ENCODE measurements around the gene CCT6A. TPM values are rescaled to one million over a fixed set of nuclear protein-coding genes. Genes with fewer than 3 reads are reported as not detected.

Gene CCT6A
- polyA plus RNA-seq, 1 donor from 2014 or later, result 275 TPM

GRCh38 chr7:56074371-56074791, 22.8 kb downstream of the CCT6A start:
- Histone ChIP-seq H3K4me3 (ENCODE audit: low read length) (no peak overlapping the region), H2AFZ (ENCODE audit: low read depth, low read length) (no peak overlapping the region), H4K20me1 (ENCODE audit: insufficient read depth) (no peaks in the 10 kb centered on the region), H3K36me3 (ENCODE audit: insufficient read depth, low read length) (no peaks in the 10 kb centered on the region), H3K79me2 (replicated peaks; ENCODE audit: insufficient read depth, low read length) (no peaks in the 10 kb centered on the region), H3K27me3 (ENCODE audit: insufficient read depth, low read depth, low read length) (no peaks in the 10 kb centered on the region), H3F3A (ENCODE audit: insufficient read depth, low read length, poor library complexity, severe bottlenecking) (no peaks in the 10 kb centered on the region), H3K27ac (ENCODE audit: low read length) (no peak overlapping the region), H3K9ac (ENCODE audit: low read length) (no peak overlapping the region), H3K9me2 (ENCODE audit: insufficient read depth, low read length) (no peaks in the 10 kb centered on the region), H3K9me3 (ENCODE audit: low read length) (no peaks in the 10 kb centered on the region), H3K4me2 (ENCODE audit: low read length) (no peak overlapping the region)
- TF ChIP-seq EZH2 (IDR thresholded peaks at IDR 0.05; ENCODE audit: borderline replicate concordance, insufficient read depth, low read length, poor library complexity, severe bottlenecking) (no peak), CTCF (IDR thresholded peaks at IDR 0.05; ENCODE audit: poor library complexity, severe bottlenecking) (peak; percentile 81), SMC3 (conservative IDR thresholded peaks at IDR 0.05; ENCODE audit: poor library complexity) (peak; percentile 80), RAD21 (conservative IDR thresholded peaks at IDR 0.05) (peak; percentile 73), POLR2AphosphoS5 (IDR thresholded peaks at IDR 0.05) (no peak)

- Histone ChIP-seq H3K4me2 (ENCODE audit: low read length) (no peak overlapping the region), H3K4me3 (ENCODE audit: low read length) (no peak overlapping the region), H3K36me3 (ENCODE audit: insufficient read depth, low read length) (no peaks in the 10 kb centered on the region), H2AFZ (ENCODE audit: low read depth, low read length) (no peak overlapping the region), H3K27me3 (ENCODE audit: insufficient read depth, low read depth, low read length) (no peaks in the 10 kb centered on the region), H3K27ac (ENCODE audit: low read length) (no peak overlapping the region), H3F3A (ENCODE audit: insufficient read depth, low read length, poor library complexity, severe bottlenecking) (no peaks in the 10 kb centered on the region), H3K9ac (ENCODE audit: low read length) (no peak overlapping the region), H3K9me2 (ENCODE audit: insufficient read depth, low read length) (no peaks in the 10 kb centered on the region), H3K79me2 (replicated peaks; ENCODE audit: insufficient read depth, low read length) (no peaks in the 10 kb centered on the region), H3K9me3 (ENCODE audit: low read length) (no peaks in the 10 kb centered on the region), H4K20me1 (ENCODE audit: insufficient read depth) (no peaks in the 10 kb centered on the region)
- TF ChIP-seq MXI1 (conservative IDR thresholded peaks at IDR 0.05; ENCODE audit: poor library complexity, severe bottlenecking) (no peak), RAD21 (conservative IDR thresholded peaks at IDR 0.05) (no peak), POLR2AphosphoS5 (IDR thresholded peaks at IDR 0.05) (no peak), EZH2 (IDR thresholded peaks at IDR 0.05; ENCODE audit: borderline replicate concordance, insufficient read depth, low read length, poor library complexity, severe bottlenecking) (no peak), SMC3 (conservative IDR thresholded peaks at IDR 0.05; ENCODE audit: poor library complexity) (no peak), TAF1 (IDR thresholded peaks at IDR 0.05; ENCODE audit: low read depth) (no peak)
These were observed 26.1 kb downstream of the CCT6A start for GRCh38 chr7:56077681-56078080.

GRCh38 chr7:56078196-56078595, 26.6 kb downstream of the CCT6A start:
- no peak overlapping the region for H3K9ac ChIP-seq (ENCODE audit: low read length)
- TF ChIP-seq MXI1 (conservative IDR thresholded peaks at IDR 0.05; ENCODE audit: poor library complexity, severe bottlenecking) (no peak), TAF1 (IDR thresholded peaks at IDR 0.05; ENCODE audit: low read depth) (no peak), EZH2 (IDR thresholded peaks at IDR 0.05; ENCODE audit: borderline replicate concordance, insufficient read depth, low read length, poor library complexity, severe bottlenecking) (no peak), SMC3 (conservative IDR thresholded peaks at IDR 0.05; ENCODE audit: poor library complexity) (no peak), RAD21 (conservative IDR thresholded peaks at IDR 0.05) (no peak), EP300 (conservative IDR thresholded peaks at IDR 0.05; ENCODE audit: poor library complexity, severe bottlenecking) (no peak), REST (IDR thresholded peaks at IDR 0.05; ENCODE audit: borderline replicate concordance) (no peak), CTCF (IDR thresholded peaks at IDR 0.05; ENCODE audit: poor library complexity, severe bottlenecking) (no peak), POLR2AphosphoS5 (IDR thresholded peaks at IDR 0.05) (no peak)
- H3K4me2 ChIP-seq (ENCODE audit: low read length), result no peak overlapping the region
- H4K20me1 ChIP-seq (ENCODE audit: insufficient read depth), result no peaks in the 10 kb centered on the region
- H3K79me2 ChIP-seq (replicated peaks; ENCODE audit: insufficient read depth, low read length), result no peaks in the 10 kb centered on the region
- H3K27me3 ChIP-seq (ENCODE audit: insufficient read depth, low read depth, low read length), result no peaks in the 10 kb centered on the region
- H3K4me3 ChIP-seq (ENCODE audit: low read length), result no peak overlapping the region
- H3F3A ChIP-seq (ENCODE audit: insufficient read depth, low read length, poor library complexity, severe bottlenecking), result no peaks in the 10 kb centered on the region
- no peak overlapping the region for H3K27ac ChIP-seq (ENCODE audit: low read length)
- H2AFZ ChIP-seq (ENCODE audit: low read depth, low read length), result no peak overlapping the region
- H3K36me3 ChIP-seq (ENCODE audit: insufficient read depth, low read length), result no peaks in the 10 kb centered on the region
- H3K9me3 ChIP-seq (ENCODE audit: low read length), result no peaks in the 10 kb centered on the region
- H3K9me2 ChIP-seq (ENCODE audit: insufficient read depth, low read length), result no peaks in the 10 kb centered on the region

Measured in neural cell (in vitro differentiated cells).